Neutrophil (primary cell): ENCODE measurements around the gene TFAP2A.

Source experiments
- H3K27ac ChIP-seq: fragments of 200-600 bp; sonication (generic); 2 replicates; pipeline ENCODE4 v1.5.1; 2016; ENCODE audit warnings: mild to moderate bottlenecking, moderate library complexity
- H3K27me3 ChIP-seq: fragments of 200-600 bp; sonication (generic); 2 replicates; pipeline ENCODE4 v1.6.0; 2016; ENCODE audit warnings: mild to moderate bottlenecking
- H3K36me3 ChIP-seq: fragments of 200-600 bp; sonication (generic); 2 replicates; pipeline ENCODE4 v1.5.1; 2017
- H3K4me1 ChIP-seq, 2 experiments: fragments of 200-600 bp in 1 of 2; sonication (generic) in 1 of 2; 1 replicate in 1 of 2; 2 replicates in 1 of 2; pipeline versions ENCODE4 v1.5.1 to v1.6.1; 2013 to 2016; ENCODE audit warnings: low read depth in 1 of 2, low read length in 1 of 2, mild to moderate bottlenecking in 1 of 2, moderate library complexity in 1 of 2; ENCODE audit not compliant: control insufficient read depth in 1 of 2, insufficient read depth in 1 of 2
- H3K4me3 ChIP-seq, 2 experiments: fragments of 200-600 bp in 1 of 2; sonication (generic) in 1 of 2; 1 replicate in 1 of 2; 2 replicates in 1 of 2; pipeline ENCODE4 v1.5.1; 2013 to 2016; ENCODE audit warnings: low read depth in 1 of 2, low read length in 1 of 2, mild to moderate bottlenecking in 1 of 2, moderate library complexity in 1 of 2
- H3K9me3 ChIP-seq: fragments of 200-600 bp; sonication (generic); 2 replicates; pipeline ENCODE4 v1.5.1; 2016
- TF ChIP-seq, protein P1 (sequence below): fragments of 200-600 bp; sonication (generic); IDR thresholded peaks from 2 replicates; pipeline ENCODE4 v1.5.1; 2016; ENCODE audit warnings: antibody characterized with exemption

Gene TFAP2A

DNA sequence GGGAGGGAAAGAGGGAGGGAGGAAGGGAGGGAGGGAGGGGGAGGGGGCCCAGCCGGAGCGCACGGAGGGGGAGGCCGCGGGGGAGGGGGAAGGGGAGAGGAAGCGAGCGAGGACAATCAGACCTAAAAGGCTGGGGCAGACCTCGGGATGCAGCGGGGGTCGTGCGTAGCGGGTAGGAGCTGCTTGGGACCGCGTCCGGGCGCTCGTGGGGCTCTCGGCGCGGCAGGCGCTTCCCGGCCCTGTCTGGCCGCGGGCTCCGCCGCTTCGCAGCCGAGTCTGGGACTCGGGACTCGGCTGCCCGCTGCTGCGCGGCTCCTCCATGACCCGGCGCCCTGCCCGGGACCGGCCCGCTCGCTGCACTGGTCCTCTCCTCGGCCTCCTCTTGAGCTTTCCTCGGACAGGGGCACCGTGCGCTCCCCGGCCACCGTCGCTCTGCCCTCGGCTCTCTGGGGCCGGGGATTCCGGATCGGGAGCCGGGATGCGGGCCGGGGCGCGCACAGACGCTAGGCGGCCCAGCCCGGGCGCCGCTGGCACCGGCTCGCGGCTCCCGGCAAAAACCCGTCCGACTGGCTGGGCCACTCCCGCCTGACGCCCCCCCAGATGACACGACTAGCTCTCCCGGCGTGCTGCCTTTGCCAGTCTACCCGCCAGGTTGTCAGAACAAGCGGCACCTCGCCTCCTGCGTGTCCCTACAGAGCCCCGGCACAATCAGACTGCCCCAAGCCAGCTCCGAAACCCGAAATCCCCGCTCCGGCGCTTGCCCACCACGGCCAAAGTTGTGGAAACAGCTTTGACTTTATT lies 2.2 kb downstream of the TFAP2A start:
- Histone ChIP-seq H3K4me1 (peaks cover 33 to 47% of the 10 kb centered on the region in 2 experiments), H3K9me3 (peaks cover 26% of the 10 kb centered on the region), H3K4me3 (peak overlapping the region; percentile 62 to 68), H3K36me3 (no peaks in the 10 kb centered on the region), H3K27me3 (peaks cover 100% of the 10 kb centered on the region), H3K27ac (no peak overlapping the region)
- TF ChIP-seq, protein P1, sequence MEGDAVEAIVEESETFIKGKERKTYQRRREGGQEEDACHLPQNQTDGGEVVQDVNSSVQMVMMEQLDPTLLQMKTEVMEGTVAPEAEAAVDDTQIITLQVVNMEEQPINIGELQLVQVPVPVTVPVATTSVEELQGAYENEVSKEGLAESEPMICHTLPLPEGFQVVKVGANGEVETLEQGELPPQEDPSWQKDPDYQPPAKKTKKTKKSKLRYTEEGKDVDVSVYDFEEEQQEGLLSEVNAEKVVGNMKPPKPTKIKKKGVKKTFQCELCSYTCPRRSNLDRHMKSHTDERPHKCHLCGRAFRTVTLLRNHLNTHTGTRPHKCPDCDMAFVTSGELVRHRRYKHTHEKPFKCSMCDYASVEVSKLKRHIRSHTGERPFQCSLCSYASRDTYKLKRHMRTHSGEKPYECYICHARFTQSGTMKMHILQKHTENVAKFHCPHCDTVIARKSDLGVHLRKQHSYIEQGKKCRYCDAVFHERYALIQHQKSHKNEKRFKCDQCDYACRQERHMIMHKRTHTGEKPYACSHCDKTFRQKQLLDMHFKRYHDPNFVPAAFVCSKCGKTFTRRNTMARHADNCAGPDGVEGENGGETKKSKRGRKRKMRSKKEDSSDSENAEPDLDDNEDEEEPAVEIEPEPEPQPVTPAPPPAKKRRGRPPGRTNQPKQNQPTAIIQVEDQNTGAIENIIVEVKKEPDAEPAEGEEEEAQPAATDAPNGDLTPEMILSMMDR = no peak

DNA sequence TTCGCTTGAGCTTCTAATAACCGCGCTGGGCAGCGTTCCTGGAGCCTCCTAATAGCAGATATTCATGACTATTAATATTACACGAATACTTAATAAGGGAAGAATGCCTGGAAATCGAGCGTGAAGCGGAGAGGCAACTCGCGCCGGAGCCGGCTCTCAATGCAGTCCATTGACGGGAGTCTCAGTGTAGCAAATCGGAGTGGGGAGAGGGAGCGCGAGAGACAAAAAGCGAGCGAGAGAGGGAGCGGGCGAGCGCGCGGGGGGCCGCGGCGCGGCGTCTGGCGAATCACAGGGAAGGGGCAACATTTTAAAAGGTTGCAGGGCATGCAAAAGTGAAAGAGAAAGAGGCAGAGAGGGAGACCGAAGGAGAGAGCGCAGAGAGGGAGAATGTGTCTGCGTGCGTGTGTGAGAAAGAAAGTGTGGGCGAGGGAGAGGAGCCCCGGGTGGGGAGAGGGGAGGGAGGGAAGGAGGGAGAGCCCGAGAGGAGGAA lies 2.9 kb downstream of the TFAP2A start:
- Histone ChIP-seq H3K9me3 (peaks cover 26% of the 10 kb centered on the region), H3K27me3 (peaks cover 100% of the 10 kb centered on the region), H3K4me1 (peaks cover 33 to 42% of the 10 kb centered on the region in 2 experiments), H3K36me3 (no peaks in the 10 kb centered on the region), H3K27ac (no peak overlapping the region), H3K4me3 (peak overlapping the region; percentile 62 to 68)
- TF ChIP-seq, protein P1 = no peak

DNA sequence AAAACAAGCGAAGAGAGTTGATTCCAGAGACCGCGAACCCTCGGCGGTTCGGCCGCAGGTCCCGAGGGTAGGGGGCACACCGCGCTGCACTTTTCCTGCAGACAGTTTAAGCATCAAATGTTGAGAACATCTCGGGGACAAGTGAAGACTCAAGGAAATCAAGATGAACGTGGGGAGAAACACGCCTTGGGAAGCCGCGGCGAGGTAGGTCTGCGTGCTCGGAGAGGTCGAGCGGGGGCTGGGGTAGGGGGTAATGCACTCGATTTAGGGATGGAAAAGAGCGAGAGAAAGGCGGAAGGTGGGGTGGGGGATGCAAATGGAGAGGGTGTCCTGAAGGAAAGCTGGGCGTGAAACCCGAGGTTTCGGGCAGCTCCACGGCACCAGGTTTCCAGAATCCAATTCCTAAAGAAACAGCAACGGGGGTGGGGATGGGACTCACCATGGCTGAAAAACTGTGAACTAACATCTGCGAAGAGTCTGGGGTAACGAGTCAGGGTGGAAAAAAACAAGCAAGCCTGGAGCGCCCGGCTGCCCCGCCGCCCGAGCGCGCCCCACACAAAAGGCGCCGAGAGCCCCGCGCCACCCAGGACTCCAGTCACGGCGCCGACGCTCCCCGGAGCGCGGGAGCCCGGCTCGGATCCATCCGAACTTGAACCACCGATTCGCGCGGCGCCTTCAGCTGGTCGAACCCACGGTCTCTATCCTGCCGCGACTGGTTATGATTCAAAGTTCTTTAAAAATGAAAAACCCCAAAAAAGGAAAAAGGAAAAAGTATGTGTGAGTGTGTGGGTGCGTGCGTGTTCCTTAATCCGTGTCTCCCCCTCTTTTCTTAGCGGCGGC lies 3.5 kb downstream of the TFAP2A start:
- Histone ChIP-seq H3K36me3 (no peaks in the 10 kb centered on the region), H3K27ac (no peak overlapping the region), H3K9me3 (peaks cover 33% of the 10 kb centered on the region), H3K4me1 (peaks cover 29 to 37% of the 10 kb centered on the region in 2 experiments), H3K27me3 (peaks cover 100% of the 10 kb centered on the region), H3K4me3 (peak overlapping the region; percentile 62 to 68)
- TF ChIP-seq, protein P1 = no peak

DNA sequence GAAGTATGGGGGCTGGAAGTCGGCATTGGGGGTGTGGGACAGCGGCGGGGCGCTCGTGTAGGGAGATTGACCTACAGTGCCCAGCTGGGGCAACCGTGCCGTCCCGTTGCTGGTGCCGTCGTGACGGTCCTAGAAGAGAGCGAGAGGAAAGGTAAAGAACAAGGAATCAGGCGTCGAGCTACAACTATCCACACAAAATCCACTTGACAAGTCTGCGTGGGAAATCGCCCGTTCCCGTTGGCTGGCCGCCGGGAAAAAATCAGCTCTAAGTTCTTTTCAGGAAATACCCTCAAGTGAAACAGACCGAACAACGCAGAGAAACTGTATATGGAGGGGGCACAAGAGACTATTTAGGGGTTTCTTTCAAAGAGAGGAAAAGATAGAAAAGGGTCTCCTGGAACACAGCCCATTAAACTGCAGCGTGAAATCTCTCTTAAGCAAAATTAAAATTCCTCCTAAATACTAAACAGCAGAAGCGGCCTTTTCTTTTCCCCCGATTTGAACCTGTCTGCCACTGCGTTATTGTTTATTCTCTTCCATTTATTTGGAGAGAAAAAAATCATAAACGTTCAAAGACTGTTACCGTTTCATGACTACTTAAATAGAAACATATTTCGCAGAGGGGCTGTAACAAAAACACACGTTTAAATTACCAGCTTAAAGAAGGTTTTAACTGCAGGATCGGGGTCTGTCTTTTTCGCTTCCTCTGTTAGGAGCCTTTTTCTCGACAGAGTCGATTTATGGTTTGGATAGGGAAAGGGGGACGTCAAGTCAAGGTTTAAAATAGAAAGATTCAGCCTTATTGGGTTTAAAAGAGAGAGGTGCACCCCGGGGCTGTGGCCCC lies 4.4 kb downstream of the TFAP2A start:
- no peak overlapping the region for H3K27ac ChIP-seq

More for the DNA sequence above, 4.4 kb downstream of the TFAP2A start:
- TF ChIP-seq, protein P1 = no peak
- Histone ChIP-seq H3K36me3 (no peaks in the 10 kb centered on the region), H3K27me3 (peaks cover 100% of the 10 kb centered on the region), H3K9me3 (peaks cover 33% of the 10 kb centered on the region), H3K4me3 (no peak overlapping the region), H3K4me1 (peaks cover 29 to 37% of the 10 kb centered on the region in 2 experiments)
